HG03457 (cell line): ENCODE data around the gene STX1B.
"Not testable (repeated sequence)": the region's sequence is repeated elsewhere in the genome, so short reads cannot be mapped to it uniquely, and the experiment has no call there.

Experiments used
- ATAC-seq: cut with Tn5 transposase; IDR thresholded peaks from one replicate; pipeline ENCODE4 v1.9.1; 2021; ENCODE audit warnings: moderate number of reproducible peaks; ENCODE audit not compliant: unreplicated experiment

STX1B gene

DNA sequence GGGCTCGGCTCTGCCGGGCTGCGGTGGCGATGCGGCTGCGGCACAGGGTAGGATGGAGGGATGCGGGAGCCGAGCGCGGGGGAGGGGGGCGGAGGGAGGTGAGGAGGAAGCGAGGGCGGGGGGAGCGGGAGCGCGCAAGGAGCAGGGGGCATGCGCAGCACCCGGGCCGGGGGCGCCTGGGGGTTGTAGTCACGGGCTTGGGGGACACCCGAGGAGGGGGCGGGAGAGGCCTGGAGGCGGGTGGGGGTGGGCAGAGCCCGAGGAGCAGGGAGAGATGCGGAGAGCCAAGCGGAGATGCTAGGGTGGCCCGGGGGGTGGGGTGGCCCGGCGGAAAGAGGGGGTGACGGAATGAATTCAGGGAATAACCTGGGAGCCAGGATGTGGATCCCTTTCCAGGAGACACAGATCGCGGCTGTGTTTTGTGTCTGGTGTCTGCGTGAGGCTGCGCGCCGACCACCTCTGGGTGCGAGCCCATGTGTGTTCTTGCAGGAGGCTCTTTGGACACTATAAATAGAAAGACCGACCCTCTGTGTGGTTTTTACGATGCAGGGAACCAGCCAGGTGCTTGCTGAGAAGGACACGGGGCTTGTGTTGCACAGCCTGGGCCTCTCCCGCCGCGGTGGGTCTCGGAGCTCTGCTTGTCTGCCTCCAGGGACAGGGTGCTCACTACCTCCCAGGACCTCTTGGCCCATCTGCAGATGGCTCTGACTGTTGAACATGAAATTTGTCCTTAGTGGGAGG is at the start of gene STX1B:
Gene STX1B, minus strand, starts transcription at position 54 of the 741 bp plus-strand sequence. CDS start 242 bp downstream, outside the sequence.
- ATAC-seq: no peak

DNA sequence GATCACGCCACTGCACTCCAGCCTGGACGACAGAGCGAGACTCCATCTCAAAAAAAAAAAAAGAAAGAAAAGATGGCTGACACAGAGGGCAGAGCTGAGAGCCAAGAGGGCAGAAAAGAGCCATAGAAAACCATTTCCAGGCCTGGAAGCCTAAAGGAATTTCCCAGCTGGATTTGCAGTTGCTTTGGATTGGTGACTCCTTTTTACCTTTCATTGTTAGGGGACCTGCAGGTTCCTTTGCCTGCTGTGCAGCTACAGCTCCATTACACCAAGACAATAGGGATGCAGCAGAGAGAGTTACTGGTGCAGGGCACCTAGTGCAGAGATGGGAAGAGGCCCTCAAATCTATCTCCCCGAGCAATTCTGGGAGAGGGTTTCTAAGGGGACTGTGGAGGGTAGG is 45.2 kb upstream of the STX1B start:
- no peak for ATAC-seq

DNA sequence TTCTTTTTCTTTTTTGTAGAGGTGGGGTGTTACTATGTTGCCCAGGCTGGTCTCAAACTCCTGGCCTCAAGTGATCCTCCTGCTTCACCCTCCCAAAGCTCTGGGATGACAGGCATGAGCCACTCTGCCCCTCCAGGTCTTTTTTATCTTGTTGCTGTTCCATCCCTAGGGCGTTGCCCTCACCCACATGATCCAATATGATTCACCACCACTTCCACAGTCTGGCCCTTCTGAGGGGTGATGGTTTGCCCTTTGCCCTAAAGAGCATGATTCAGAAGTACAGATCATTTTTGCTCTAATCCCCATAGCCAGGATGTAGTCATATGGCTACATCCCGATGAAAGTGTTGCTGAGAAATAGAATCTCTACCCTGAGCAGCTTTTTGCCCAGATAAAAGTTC is 41.7 kb upstream of the STX1B start:
- ATAC-seq: no peak

DNA sequence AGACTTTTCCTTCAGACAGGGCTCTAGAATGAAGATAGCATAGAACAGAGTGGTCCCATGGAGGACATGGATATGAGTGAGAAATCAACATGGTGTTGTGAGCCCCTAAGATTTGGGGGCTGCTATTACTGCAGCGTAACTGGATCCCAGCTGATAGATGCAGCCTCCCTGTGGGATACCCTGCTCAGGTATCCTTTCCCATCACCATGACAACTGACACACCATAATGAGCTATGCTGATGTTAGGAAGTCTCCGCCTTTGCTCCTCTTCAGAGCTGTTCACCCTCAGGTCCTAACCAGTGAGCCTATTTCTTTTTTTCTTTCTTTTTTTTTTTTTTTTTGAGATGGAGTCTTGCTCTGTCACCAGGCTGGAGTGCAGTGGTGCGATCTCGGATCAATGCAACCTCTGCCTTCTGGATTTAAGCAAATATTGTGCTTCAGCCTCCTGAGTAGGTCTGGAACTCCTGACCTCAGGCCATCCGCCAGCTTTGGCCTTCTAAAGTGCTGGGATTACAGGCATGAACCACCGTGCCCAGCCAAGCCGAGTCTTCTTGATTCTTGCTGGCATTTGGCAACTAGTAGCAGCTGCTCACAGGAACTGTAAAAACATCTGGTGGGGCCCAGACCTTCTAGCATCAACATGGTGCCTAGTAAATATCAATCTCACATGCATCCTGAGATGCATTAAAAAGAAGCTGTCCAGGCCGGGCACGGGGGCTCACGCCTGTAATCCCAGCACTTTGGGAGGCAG is 40.0 kb upstream of the STX1B start:
- ATAC-seq: no peak

DNA sequence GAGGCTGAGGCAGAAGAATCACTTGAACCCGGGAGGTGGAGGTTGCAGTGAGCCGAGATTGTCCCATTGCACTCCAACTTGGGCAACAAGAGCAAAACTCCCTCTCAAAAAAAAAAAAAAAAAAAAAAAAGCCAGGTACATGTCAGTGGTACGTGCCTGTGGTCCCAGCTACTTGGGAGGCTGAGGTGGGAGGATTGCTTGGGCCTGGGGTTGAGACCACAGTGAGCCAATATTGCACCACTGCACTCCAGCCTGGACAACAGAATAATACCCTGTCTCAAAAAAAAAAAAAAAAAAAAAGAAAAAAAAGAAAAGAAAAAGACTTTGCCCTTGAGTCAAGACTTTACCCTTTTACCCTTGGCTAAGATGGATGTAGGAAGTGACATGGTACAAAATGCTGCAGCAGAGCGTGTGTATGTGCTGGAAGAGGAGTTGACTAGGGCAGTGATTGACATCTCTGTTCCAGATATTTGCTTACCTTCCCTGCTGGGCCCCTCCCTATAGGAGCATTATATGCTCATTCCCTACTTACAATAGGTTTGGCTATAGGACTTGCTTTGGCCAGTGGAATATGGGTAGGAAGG is 33.6 kb upstream of the STX1B start:
- no peak for ATAC-seq

DNA sequence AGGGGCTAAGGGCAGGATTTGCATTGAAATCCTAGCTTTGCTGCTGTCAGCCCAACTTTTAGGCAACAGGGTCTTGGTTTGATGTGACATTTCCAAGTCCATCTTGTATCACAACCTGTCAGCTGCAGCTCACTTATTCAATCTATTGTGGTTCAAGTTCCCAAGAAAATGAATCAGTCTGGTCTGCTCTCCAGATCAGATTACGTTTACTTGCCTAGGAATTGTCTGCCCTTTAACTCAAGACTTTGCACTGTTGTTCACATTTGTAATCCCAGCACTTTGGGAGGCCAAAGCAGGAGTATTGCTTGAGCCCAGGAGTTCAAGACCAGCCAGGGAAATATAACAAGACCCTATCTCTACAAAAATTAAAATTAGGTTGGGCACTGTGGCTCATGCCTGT is 32.9 kb upstream of the STX1B start:
- ATAC-seq: no peak

DNA sequence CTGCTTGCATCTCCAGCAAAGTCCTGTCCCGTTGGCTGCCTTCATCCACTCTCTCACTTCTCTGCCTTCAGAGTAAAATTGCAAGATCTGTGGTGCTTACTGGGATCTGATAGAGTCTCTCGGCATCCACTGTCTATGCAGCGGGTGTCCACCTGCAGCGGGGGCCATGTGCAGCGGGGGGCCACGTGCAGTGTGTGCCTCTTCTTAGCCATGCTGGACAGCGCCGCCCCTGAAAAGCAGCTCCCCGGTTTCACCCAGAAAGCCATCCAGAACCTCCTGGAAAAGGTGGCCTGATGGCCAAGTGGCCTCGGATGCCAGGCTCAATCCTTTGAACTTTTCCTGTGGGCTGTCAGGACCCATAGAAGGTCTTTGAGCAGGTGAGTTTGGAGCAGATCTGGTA is 32.4 kb upstream of the STX1B start:
- ATAC-seq: no peak

DNA sequence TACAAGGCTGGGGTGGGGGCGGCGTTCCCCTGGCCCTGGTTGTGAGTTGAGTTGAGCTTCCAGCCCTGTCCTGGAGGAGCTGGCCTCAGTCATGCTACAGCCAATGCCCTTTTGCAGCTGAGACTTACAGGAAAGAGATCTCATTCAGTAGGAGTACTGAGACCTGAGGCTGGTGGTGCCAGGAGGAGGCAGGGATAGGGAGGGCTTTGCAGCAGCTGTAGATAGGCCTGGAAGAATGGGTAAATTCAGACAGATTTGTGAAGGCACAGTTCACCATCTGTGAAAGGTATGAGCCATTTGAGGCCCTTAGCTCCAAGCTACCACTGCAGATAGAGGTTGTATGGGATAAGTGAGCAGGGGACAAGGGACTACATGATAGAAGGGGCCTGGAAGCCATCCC is 28.6 kb upstream of the STX1B start:
- no peak for ATAC-seq

DNA sequence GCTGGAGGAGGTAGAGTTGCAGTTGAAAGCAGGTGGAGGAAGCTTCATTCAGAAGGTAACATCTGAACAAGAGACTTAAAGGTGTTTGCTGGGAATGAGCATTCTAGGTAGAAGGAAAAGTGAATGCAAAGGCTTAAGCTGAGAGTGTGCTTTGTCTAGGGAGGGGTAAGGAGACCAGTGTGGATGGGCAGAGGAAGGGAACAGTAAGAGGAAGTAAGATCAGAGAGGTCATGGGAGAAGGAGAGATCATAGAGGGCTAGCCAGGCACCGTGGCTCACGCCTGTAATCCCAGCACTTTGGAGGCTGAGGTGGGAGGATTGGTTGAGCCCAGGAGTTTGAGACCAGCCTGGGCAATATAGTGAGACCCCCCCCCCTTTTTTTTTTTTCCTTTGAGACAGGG is 26.3 kb upstream of the STX1B start:
- ATAC-seq: no peak

DNA sequence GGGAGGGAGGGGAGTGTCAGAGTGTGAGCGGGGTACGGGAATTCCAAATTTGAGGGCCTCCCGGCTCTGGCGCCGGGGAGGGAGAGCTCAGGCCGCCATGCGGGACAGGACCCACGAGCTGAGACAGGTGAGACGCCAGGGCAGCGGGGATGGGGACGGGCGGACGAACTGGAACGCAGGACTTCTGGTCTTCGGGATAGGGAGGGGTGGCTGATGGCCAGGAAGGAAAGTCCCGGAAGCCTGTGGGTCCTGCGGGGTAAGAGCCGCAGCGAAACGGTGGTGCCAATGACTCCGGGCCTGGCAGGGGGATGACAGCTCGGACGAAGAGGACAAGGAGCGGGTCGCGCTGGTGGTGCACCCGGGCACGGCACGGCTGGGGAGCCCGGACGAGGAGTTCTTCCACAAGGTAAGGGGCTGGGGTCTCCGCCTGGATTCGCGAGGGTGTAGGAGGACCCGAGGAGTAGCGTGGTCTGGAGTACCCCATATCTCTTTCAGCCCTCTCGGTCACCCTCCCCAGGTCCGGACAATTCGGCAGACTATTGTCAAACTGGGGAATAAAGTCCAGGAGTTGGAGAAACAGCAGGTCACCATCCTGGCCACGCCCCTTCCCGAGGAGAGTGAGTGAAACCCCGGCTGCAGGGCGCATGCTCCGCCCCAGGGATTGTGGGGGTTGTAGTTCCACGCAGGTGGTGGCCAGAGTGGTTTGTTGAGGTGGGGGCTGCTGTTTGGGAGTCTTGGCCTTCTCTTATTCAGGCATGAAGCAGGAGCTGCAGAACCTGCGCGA is 23.5 kb upstream of the STX1B start:
- peak; percentile 38 for ATAC-seq

DNA sequence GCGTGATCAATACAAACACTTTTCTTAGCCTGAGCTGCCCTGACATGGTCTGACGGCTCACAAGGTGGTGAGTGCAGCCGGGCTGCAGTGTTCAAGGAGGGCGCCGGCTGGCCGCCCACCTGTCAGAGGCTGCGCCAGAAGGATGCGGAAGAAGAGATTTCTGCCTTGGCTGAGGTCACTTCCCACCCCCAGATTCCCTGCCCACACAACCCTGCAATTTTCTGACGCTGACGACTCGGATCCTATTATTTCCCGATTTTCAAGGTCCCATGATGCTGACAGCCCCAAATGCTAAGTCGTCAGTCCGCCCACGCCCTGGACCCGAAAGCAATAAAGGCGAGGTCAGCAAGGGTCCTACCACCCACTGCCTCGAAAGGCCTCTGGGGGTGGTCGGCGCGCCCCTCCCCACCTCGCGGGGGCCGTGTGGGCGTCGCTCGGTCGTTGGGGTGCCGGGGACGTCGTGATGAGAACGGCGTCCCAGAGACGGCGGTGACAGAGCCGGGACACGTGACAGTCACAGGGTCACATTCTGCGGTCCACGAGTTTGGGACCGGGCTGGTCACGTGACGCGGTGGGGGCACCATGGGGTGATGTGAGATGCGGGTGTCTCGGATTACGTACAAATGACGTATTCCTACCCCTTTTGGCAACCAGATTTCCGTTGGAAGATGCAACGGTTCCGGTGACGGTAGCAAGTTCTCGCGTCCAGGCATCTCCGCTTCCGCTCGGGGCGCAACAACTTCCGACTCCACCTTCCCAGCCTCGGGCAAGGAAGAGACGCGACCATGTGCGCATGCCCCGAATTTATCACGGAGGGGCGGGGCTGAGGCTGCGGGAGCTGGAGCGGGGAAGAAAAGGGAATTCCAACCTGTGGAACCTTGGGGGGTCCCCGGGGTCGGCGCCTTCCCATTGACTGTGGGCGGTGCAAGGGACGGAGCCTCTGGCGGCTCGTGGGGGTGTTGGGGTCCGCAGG is 22.6 kb upstream of the STX1B start, which contains the start of gene STX4:
Gene STX4, plus strand, starts transcription at position 823 of the 973 bp plus-strand sequence. CDS start 248 bp downstream, outside the sequence.
- peak; percentile 53 for ATAC-seq

DNA sequence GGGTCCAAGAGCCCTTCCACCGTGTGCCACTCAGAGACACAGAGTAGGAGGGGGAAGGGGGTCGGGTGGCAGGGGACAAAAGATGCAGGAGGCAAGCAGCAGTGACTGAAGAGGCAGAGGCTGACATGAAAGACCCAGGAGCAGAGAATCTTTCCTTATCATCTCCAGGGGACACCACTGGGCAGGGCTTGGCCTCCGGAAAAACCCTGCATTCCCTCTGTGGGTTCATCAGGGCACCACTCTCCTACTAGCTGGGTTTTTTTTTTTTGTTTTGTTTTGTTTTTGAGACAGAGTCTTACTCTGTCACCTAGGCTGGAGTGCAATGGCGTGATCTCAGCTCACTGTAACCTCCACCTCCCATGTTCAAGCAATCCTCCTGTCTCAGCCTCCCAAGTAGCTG is 20.8 kb upstream of the STX1B start:
- no peak for ATAC-seq

DNA sequence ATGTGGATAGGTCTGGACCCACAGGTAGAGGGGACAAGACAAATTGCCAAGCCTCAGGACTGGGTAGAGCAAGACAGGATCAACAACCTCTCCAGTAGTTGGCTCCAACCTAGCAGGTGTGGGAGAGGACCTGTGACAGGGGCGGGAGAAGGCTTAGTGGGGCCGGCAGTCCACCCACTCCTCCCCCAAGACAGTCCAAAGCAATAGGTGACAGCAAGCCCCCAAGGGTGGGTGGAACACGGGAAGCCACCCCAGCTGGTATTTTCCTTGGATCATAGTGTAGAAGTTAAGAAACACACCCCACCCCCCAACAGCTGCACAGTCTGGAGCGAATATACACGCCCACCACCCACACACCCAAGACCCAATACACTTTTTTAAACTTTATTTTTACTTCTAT is 18.8 kb upstream of the STX1B start:
- ATAC-seq: no peak

DNA sequence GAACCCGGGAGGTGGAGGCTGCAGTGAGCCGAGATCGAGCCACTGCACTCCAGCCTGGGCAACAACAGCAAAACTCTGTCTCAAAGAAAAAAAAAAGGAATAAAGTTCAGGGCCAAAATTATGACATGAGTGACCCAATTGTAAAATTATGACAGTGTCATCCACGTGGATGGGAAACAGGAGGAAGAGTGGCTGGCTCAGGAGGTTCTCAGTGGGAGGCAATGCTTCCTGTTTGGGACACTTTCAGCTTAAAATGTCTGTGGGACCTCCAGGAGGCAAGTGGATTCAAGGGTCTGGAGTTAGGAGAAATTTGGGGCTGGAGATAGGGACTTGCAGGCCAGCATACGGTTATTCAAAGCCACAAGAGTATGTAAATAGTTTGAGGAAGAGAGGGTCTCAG is 14.9 kb upstream of the STX1B start:
- ATAC-seq: no peak

DNA sequence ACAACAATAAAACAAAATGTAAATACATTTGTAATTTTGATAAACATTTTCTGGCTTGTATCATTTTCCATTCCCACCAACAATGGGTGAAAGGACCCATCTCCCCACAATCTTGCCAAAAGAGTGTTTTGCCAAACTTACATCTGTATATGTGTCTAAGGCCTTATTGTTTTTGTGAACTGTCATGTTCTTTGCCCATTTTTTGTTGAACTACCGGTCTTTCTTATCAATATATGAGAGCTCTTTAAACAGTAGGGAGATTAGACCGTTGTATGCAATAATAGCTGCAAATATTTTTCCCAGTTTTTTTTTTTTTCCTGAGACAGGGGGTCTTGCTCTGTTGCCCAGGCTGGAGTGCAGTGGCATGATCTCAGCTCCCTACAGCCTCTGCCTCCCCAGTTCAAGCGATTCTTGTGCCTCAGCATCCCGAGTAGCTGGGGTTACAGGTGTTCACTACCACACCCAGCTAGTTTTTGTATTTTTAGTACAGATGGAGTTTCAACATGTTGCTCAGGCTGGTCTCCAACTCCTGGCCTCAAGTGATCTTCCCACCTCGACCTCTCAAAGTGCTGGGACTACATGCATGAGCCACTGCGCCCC is 13.3 kb upstream of the STX1B start:
- no peak for ATAC-seq

DNA sequence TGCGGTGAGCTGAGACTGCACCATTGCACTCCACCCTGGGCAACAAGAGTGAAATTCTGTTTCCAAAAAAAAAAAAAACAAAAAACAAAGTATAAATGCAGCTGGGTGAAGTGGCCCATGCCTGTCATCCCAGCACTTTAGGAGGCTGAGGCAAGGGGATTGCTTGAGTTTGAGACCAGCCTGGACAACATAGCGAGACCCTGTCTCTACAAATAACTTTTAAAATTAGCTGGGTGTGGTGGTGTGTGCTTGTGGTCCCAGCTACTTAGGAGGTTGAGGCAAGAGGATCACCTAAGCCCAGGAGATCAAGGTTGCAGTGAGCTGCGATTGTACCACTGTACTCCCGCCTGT is 12.8 kb upstream of the STX1B start:
- ATAC-seq: no peak

DNA sequence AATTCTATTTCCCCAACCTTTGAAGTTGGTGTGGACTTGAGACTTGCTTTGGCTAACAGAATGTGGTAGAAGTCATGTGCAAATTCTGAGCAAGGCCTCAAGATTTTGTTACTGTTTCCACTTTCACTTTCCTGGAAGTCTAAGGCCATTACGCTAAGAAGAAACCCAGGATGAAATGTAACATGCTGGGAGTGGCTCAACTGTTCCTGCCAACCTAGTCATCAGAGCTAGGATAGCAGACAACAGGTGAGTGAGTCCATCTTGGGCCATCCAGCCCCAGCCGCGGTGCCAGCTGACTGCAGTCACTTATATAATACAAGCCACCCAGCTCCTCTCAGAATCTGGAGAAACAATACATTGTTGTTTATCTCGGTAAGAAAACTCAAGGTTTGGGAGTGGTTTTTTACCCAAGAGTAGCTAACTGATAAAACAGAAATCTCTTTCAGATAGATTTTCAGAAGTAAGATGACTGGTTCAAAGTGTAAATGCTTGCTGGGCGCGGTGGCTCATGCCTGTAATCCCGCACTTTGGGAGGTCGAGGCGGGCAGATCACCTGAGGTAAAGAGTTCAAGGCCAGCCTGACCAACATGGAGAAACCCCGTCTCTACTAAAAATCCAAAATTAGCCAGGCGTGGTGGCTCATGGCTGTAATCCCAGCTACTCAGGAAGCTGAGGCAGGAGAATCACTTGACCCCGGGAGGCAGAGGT is 12.3 kb upstream of the STX1B start:
- no peak for ATAC-seq

DNA sequence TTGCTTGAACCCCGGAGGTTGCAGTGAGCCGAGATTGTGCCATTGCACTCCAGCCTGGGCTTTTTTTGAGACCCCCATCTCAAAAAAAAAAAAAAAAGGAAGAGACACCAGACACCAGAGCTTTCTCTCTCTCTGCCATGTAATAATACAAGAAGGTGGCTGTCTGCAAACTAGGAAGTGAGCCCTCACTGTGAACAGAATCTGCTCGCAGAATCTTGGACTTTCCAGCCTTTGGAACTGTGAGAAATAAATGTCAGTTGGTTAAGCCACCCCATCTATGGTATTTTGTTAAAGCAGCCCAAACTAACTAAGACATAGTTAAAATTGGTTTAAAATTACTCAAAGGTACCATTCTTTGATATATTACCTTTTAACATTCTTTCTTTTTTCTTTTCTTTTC is 10.1 kb upstream of the STX1B start:
- no peak for ATAC-seq

DNA sequence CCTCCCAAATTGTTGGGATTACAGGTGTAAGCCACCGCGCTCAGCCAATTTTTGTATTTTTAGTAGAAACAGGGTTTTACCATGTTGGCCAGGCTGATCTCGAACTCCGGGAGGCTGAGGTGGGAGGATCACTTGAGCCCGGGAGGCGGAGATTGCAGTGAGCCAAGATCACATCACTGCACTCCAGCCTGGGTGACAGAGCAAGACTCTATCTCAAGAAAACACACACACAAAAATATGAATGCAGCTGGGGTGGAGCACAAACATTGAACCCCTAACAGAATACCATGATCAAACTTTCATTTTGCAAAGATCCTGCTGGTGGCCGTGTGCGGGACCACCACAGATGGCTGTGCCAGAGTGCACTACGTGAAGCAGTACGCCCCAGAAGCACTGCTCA is 7.3 kb upstream of the STX1B start:
- ATAC-seq: not testable (repeated sequence)
